ENCODE results near the gene ZNF527.

DNA sequence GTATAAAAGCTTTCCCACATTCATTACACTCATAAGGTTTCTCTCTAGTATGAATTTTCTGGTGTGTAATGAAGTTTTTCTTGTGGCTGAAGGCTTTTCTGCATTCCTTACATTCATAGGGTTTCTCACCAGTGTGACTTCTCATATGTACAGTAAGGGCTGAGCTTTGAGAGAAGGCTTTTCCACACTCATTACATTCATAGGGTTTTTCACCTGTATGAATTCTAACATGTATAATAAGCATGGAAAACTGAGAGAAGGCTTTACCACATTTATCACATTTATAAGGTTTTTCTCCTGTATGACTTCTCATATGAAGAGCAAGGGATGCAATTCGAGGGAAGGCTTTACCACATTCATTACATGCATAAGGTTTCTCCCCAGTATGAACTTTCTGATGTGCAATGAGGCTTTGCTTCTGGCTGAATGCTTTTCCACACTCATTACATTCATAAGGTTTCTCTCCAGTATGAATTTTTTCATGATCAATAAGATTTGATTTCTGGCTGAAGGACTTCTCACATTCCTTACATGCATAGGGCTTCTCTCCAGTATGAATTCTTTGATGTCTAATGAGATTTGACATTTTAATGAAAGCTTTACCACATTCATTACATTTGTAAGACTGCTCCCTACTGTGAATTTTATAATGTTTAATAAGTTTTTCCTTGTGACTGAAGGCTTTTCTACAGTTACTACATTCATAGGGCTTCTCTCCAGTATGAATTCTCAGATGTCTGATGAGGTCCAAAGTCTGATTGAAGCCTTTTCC is 42.6 kb downstream of the ZNF527 start:
- TF ChIP-seq, protein P1, sequence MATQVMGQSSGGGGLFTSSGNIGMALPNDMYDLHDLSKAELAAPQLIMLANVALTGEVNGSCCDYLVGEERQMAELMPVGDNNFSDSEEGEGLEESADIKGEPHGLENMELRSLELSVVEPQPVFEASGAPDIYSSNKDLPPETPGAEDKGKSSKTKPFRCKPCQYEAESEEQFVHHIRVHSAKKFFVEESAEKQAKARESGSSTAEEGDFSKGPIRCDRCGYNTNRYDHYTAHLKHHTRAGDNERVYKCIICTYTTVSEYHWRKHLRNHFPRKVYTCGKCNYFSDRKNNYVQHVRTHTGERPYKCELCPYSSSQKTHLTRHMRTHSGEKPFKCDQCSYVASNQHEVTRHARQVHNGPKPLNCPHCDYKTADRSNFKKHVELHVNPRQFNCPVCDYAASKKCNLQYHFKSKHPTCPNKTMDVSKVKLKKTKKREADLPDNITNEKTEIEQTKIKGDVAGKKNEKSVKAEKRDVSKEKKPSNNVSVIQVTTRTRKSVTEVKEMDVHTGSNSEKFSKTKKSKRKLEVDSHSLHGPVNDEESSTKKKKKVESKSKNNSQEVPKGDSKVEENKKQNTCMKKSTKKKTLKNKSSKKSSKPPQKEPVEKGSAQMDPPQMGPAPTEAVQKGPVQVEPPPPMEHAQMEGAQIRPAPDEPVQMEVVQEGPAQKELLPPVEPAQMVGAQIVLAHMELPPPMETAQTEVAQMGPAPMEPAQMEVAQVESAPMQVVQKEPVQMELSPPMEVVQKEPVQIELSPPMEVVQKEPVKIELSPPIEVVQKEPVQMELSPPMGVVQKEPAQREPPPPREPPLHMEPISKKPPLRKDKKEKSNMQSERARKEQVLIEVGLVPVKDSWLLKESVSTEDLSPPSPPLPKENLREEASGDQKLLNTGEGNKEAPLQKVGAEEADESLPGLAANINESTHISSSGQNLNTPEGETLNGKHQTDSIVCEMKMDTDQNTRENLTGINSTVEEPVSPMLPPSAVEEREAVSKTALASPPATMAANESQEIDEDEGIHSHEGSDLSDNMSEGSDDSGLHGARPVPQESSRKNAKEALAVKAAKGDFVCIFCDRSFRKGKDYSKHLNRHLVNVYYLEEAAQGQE (IDR thresholded peaks at IDR 0.05; ENCODE audit: insufficient replicate concordance, low read depth), result no peak
- TF ChIP-seq, protein P2, sequence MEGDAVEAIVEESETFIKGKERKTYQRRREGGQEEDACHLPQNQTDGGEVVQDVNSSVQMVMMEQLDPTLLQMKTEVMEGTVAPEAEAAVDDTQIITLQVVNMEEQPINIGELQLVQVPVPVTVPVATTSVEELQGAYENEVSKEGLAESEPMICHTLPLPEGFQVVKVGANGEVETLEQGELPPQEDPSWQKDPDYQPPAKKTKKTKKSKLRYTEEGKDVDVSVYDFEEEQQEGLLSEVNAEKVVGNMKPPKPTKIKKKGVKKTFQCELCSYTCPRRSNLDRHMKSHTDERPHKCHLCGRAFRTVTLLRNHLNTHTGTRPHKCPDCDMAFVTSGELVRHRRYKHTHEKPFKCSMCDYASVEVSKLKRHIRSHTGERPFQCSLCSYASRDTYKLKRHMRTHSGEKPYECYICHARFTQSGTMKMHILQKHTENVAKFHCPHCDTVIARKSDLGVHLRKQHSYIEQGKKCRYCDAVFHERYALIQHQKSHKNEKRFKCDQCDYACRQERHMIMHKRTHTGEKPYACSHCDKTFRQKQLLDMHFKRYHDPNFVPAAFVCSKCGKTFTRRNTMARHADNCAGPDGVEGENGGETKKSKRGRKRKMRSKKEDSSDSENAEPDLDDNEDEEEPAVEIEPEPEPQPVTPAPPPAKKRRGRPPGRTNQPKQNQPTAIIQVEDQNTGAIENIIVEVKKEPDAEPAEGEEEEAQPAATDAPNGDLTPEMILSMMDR (IDR thresholded peaks at IDR 0.05; ENCODE audit: insufficient read depth, low read length), result no peak
- TF ChIP-seq POLR2AphosphoS5 (IDR thresholded peaks at IDR 0.05; ENCODE audit: low read depth) (no peak), GABPA (IDR thresholded peaks at IDR 0.05; ENCODE audit: low read depth) (no peak), SPI1 (IDR thresholded peaks at IDR 0.05; ENCODE audit: borderline replicate concordance, low read depth) (no peak)
